Lung (tissue), 12 donors: ENCODE data around the gene PTK6. TPM values are rescaled to one million over a fixed set of nuclear protein-coding genes. Genes with fewer than 3 reads are reported as not detected.

ENCODE experiments used
- ATAC-seq: fragments of 200-7000 bp; cut with Tn5 transposase; one replicate; pipeline ENCODE4 v1.9.1; 2020; ENCODE audit warnings: moderate number of reproducible peaks; ENCODE audit not compliant: insufficient read depth, low FRiP score
- DNase-seq, 3 donors: peaks; one replicate each; pipeline ENCODE4 v3.0.0-alpha.2; 2013 to 2017
- H3K27ac ChIP-seq, 2 donors: one replicate each; pipeline ENCODE4 v1.5.1; 2013; ENCODE audit warnings: mild to moderate bottlenecking in 2 of 2, moderate library complexity in 2 of 2, control low read depth in 1 of 2, inconsistent platforms in 1 of 2, low read depth in 1 of 2, low read length in 1 of 2
- H3K27me3 ChIP-seq, 3 donors: one replicate each; pipeline ENCODE4 v1.5.1; 2013; ENCODE audit warnings: low read length in 2 of 3; ENCODE audit not compliant: control insufficient read depth in 3 of 3, insufficient read depth in 3 of 3
- H3K36me3 ChIP-seq, 4 donors: one replicate each; pipeline ENCODE4 v1.5.1; 2013; ENCODE audit warnings: low read length in 4 of 4, mild to moderate bottlenecking in 1 of 4, moderate library complexity in 1 of 4; ENCODE audit not compliant: control insufficient read depth in 4 of 4, insufficient read depth in 4 of 4
- H3K4me1 ChIP-seq, 5 donors: one replicate each; pipeline ENCODE4 v1.5.1; 2013; ENCODE audit warnings: low read length in 5 of 5, mild to moderate bottlenecking in 2 of 5, moderate library complexity in 1 of 5; ENCODE audit not compliant: control insufficient read depth in 5 of 5, insufficient read depth in 5 of 5
- H3K4me3 ChIP-seq: one replicate; pipeline ENCODE4 v1.5.1; 2013; ENCODE audit warnings: mild to moderate bottlenecking, control low read depth, moderate library complexity
- H3K9ac ChIP-seq, 2 donors: one replicate each; pipeline ENCODE4 v1.5.1; 2013; ENCODE audit warnings: low read length in 2 of 2, control low read depth in 1 of 2; ENCODE audit not compliant: insufficient read depth in 1 of 2
- H3K9me3 ChIP-seq, 4 donors: one replicate each; pipeline ENCODE4 v1.5.1; 2013; ENCODE audit warnings: low read length in 3 of 4, mild to moderate bottlenecking in 1 of 4, moderate library complexity in 1 of 4; ENCODE audit not compliant: control insufficient read depth in 4 of 4, insufficient read depth in 3 of 4
- CTCF ChIP-seq: IDR thresholded peaks from 2 replicates; pipeline ENCODE4 v1.5.1; 2012; ENCODE audit warnings: mild to moderate bottlenecking; ENCODE audit errors: control extremely low read depth, extremely low read depth
- WGBS, 2 donors: extraction: QIAGEN DNeasy Blood & Tissue Kit; methylation state at CpG; one replicate each; pipeline ENCODE4 v1.1.7; 2013; 5-methylcytosine and 5-hydroxymethylcytosine counted together
- polyA plus RNA-seq, 2 donors: library from polyadenylated mRNA; stranded (reverse); fragments of 200-250 nt; gene quantifications; one replicate each; pipeline ENCODE4 v1.2.1, GENCODE V29; 2013
- total RNA-seq, 2 donors: library from RNA; depleted of rRNA in 1 of 2; stranded (reverse); fragments of >200 nt in 1 of 2; gene quantifications; one replicate each; pipeline ENCODE4 v1.2.1, GENCODE V29; 2014 to 2021
- donor health status: control.
- donor health status: control.
- donor health status: Bipolar disorder and iron deficiency.
- donor health status: healthy.
- donor health status: DM: yes; HTN: yes; CAD: no.

The PTK6 gene
- total and polyA plus RNA-seq, 4 donors, result 0.34 to 5.1 (median 3.7) TPM

GRCh38 chr20:63547725-63548480, 10.7 kb upstream of the PTK6 start, which contains the start of gene SRMS:
Gene SRMS (minus strand): TSS chr20:63547749. CDS start chr20:63547463, 286 bp downstream.
- TF ChIP-seq CTCF, result no peak
- Histone ChIP-seq H3K27me3 (peaks cover 0 to 28% (median 12%) of the 10 kb centered on the region in 3 donors), H3K4me1 (no peaks in the 10 kb centered on the region), H3K4me3 (no peak within 1 kb of the TSS), H3K27ac (no peak within 1 kb of the TSS), H3K36me3 (no peaks in the 10 kb centered on the region), H3K9me3 (no peaks in the 10 kb centered on the region), H3K9ac (no peak within 1 kb of the TSS)
- DNase-seq, result no peak
- 55 to 65% methylated on average over 35 of the region's 35 CpGs for WGBS, 2 donors
- no peak for ATAC-seq

GRCh38 chr20:63546956-63547724, 10.0 kb upstream of the PTK6 start:
- no peaks in the 10 kb centered on the region for H3K4me1 ChIP-seq
- no peaks in the 10 kb centered on the region for H3K9me3 ChIP-seq
- peaks cover 0 to 28% (median 12%) of the 10 kb centered on the region in 3 donors for H3K27me3 ChIP-seq
- H3K9ac ChIP-seq, result no peak overlapping the region
- DNase-seq (no peak), ATAC-seq (no peak)
- H3K4me3 ChIP-seq, result no peak overlapping the region
- no peaks in the 10 kb centered on the region for H3K36me3 ChIP-seq
- WGBS, 2 donors, result 48 to 70% methylated on average over 50 to 58 of the region's 58 CpGs
- TF ChIP-seq CTCF, result no peak
- no peak overlapping the region for H3K27ac ChIP-seq

DNA sequence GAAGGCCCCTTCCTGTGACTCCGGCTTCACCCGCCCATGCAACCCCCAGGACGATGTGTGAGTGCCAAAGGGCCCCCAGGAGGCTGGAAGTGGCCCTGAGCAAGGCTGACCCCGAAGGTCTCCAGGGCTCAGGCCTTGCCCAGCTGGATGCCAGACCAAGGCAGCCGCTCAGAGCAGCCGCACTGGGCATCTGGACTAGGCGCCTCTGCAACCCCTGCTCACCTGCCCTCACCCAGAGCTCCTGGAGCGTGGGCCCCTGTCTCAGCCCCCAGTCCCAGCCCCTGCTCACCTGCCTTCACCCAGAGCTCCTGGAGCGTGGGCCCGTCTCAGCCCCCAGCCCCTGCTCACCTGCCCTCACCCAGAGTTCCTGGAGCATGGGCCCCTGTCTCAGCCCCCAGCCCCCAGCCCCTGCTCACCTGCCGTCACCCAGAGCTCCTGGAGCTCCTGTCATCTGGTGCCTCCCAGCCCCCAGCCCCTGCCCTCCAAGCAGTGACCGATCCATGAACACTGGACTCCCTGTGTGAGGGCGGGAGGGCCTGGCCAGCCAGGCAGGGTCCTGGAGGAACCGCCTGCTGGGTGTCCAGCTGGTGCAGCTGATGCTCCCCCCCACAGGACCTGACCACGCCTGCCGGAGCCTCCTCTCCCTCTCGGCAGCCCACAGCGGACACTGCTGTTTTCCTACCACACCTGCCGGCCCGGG, 9.2 kb upstream of the PTK6 start:
- H3K9me3 ChIP-seq, result no peaks in the 10 kb centered on the region
- H3K4me3 ChIP-seq, result no peak overlapping the region
- H3K9ac ChIP-seq, result no peak overlapping the region
- TF ChIP-seq CTCF, result no peak
- WGBS, 2 donors, result 76 to 87% methylated on average over 18 to 20 of the region's 20 CpGs
- DNase-seq, result no peak
- H3K27ac ChIP-seq, result no peak overlapping the region
- H3K4me1 ChIP-seq, result no peaks in the 10 kb centered on the region
- ATAC-seq, result no peak
- H3K36me3 ChIP-seq, result no peaks in the 10 kb centered on the region
- H3K27me3 ChIP-seq, result peaks cover 0 to 28% (median 12%) of the 10 kb centered on the region in 3 donors
